K562 (cell line): ENCODE results near the gene TRAP1. TPM values are rescaled to one million over a fixed set of nuclear protein-coding genes. Genes with fewer than 3 reads are reported as not detected.
A peak's percentile ranks its signal among the peaks of the same experiment; 100 is the strongest.

Source experiments
- ARHGAP35 ChIP-seq: fragments of 450-650 bp; IDR thresholded peaks from 2 replicates; pipeline ENCODE4 v1.6.1; 2018; ENCODE audit not compliant: partially characterized antibody
- DIDO1 ChIP-seq: fragments of 450-650 bp; IDR thresholded peaks from 2 replicates; pipeline ENCODE4 v1.6.1; 2016; ENCODE audit warnings: low read depth, missing biosample characterization, missing genetic modification characterization
- GATAD2A ChIP-seq: fragments of 450-650 bp; IDR thresholded peaks from 2 replicates; pipeline ENCODE4 v1.6.1; 2017
- GATAD2B ChIP-seq: fragments of 450-650 bp; IDR thresholded peaks from 2 replicates; pipeline ENCODE4 v1.6.1; 2017; ENCODE audit warnings: mild to moderate bottlenecking, borderline replicate concordance
- JUN ChIP-seq, 2 experiments: sonication (generic) in 1 of 2; formaldehyde crosslinking in 1 of 2; IDR thresholded peaks; 2 replicates each; pipeline versions ENCODE4 v1.6.1 to v1.8.0; 2012 to 2022; ENCODE audit warnings: borderline replicate concordance in 2 of 2, mild to moderate bottlenecking in 2 of 2, improper control_type of control experiment in 1 of 2, low read depth in 1 of 2, low read length in 1 of 2, missing genetic modification reagents in 1 of 2
- MTA1 ChIP-seq: fragments of 450-650 bp; IDR thresholded peaks from 2 replicates; pipeline ENCODE4 v1.6.1; 2017; ENCODE audit warnings: borderline replicate concordance
- PCBP1 ChIP-seq: fragments of 200-400 bp; formaldehyde crosslinking; IDR thresholded peaks from 2 replicates; pipeline ENCODE4 v1.6.1; 2018; ENCODE audit warnings: mild to moderate bottlenecking, low read depth, low read length; ENCODE audit not compliant: poor library complexity, severe bottlenecking
- RBM22 ChIP-seq: fragments of 200-400 bp; formaldehyde crosslinking; IDR thresholded peaks from 2 replicates; pipeline ENCODE4 v1.6.1; 2018; ENCODE audit warnings: low read length, low read depth; ENCODE audit not compliant: poor library complexity, severe bottlenecking
- RFX1 ChIP-seq: fragments of 450-650 bp; IDR thresholded peaks from 2 replicates; pipeline ENCODE4 v1.6.1; 2016; ENCODE audit warnings: mild to moderate bottlenecking, moderate library complexity
- ZC3H4 ChIP-seq: sonication (generic); formaldehyde crosslinking; IDR thresholded peaks from 2 replicates; pipeline ENCODE4 v1.9.0; 2021; ENCODE audit warnings: missing genetic modification reagents, borderline replicate concordance
- polyA plus RNA-seq, 8 experiments: library from polyadenylated mRNA; depleted of rRNA in 4 of 8; stranded (reverse) in 5 of 8; unstranded in 3 of 8; fragments of >200 nt; fragmentation: Nextera tagmentation in 2 of 8; fragmentation: Illumina TruSeq in 1 of 8; extraction: Ambion mirVana in 2 of 8; extraction: Trizol in 1 of 8; gene quantifications; 2 replicates each; pipeline versions ENCODE4 v1.2.1 to v1.2.3, GENCODE V29; 2011 to 2014; ENCODE audit warnings: inconsistent platforms in 1 of 8, missing spikeins in 1 of 8
- total RNA-seq, 7 experiments: library from RNA; depleted of rRNA in 6 of 7; stranded (reverse); fragments of >200 nt in 6 of 7; fragmentation: Illumina TruSeq in 2 of 7; extraction: Trizol in 2 of 7; gene quantifications; 2 replicates each; pipeline versions ENCODE4 v1.2.1 to v1.2.3, GENCODE V29; 2011 to 2021; ENCODE audit warnings: low replicate concordance in 1 of 7
- TF ChIP-seq, protein P1 (sequence below): fragments of 450-650 bp; IDR thresholded peaks from 2 replicates; pipeline ENCODE4 v1.6.1; 2014; ENCODE audit warnings: low read depth, mild to moderate bottlenecking, moderate library complexity, borderline replicate concordance
- TF ChIP-seq, protein P2 (sequence below): fragments of 450-650 bp; IDR thresholded peaks from 2 replicates; pipeline ENCODE4 v1.6.1; 2016; ENCODE audit warnings: mild to moderate bottlenecking, moderate library complexity

TRAP1 gene
- total and polyA plus RNA-seq, 9 of the 15 experiments (the other 6 are each of a cell fraction or from before 2014, with no cell fraction given): 19.1 to 436 (median 301) TPM

- TF ChIP-seq RBM22 (peak; percentile 43), ARHGAP35 (no peak), ZC3H4 (CRISPR knock-in tag) (peak; percentile 28; the same call in 1 of the 2 replicates), GATAD2B (peak; percentile 94), DIDO1 (tag) (no peak), GATAD2A (0 out of 2 replicates have a peak, but pooled peaks have one; percentile 40), JUN (IDR thresholded peaks at IDR 0.05; ENCODE audit: borderline replicate concordance, low read depth, low read length) (peak; percentile 64; the same call in 1 of the 2 replicates), JUN (CRISPR knock-in tag; IDR thresholded peaks at IDR 0.05; ENCODE audit: borderline replicate concordance) (0 out of 2 replicates have a peak, but pooled peaks have one; percentile 25), RFX1 (peak; percentile 34; the same call in 1 of the 2 replicates), MTA1 (peak; percentile 90), PCBP1 (peak; percentile 88)
- TF ChIP-seq, protein P1, sequence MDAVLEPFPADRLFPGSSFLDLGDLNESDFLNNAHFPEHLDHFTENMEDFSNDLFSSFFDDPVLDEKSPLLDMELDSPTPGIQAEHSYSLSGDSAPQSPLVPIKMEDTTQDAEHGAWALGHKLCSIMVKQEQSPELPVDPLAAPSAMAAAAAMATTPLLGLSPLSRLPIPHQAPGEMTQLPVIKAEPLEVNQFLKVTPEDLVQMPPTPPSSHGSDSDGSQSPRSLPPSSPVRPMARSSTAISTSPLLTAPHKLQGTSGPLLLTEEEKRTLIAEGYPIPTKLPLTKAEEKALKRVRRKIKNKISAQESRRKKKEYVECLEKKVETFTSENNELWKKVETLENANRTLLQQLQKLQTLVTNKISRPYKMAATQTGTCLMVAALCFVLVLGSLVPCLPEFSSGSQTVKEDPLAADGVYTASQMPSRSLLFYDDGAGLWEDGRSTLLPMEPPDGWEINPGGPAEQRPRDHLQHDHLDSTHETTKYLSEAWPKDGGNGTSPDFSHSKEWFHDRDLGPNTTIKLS: peak; percentile 74
- TF ChIP-seq, protein P2, sequence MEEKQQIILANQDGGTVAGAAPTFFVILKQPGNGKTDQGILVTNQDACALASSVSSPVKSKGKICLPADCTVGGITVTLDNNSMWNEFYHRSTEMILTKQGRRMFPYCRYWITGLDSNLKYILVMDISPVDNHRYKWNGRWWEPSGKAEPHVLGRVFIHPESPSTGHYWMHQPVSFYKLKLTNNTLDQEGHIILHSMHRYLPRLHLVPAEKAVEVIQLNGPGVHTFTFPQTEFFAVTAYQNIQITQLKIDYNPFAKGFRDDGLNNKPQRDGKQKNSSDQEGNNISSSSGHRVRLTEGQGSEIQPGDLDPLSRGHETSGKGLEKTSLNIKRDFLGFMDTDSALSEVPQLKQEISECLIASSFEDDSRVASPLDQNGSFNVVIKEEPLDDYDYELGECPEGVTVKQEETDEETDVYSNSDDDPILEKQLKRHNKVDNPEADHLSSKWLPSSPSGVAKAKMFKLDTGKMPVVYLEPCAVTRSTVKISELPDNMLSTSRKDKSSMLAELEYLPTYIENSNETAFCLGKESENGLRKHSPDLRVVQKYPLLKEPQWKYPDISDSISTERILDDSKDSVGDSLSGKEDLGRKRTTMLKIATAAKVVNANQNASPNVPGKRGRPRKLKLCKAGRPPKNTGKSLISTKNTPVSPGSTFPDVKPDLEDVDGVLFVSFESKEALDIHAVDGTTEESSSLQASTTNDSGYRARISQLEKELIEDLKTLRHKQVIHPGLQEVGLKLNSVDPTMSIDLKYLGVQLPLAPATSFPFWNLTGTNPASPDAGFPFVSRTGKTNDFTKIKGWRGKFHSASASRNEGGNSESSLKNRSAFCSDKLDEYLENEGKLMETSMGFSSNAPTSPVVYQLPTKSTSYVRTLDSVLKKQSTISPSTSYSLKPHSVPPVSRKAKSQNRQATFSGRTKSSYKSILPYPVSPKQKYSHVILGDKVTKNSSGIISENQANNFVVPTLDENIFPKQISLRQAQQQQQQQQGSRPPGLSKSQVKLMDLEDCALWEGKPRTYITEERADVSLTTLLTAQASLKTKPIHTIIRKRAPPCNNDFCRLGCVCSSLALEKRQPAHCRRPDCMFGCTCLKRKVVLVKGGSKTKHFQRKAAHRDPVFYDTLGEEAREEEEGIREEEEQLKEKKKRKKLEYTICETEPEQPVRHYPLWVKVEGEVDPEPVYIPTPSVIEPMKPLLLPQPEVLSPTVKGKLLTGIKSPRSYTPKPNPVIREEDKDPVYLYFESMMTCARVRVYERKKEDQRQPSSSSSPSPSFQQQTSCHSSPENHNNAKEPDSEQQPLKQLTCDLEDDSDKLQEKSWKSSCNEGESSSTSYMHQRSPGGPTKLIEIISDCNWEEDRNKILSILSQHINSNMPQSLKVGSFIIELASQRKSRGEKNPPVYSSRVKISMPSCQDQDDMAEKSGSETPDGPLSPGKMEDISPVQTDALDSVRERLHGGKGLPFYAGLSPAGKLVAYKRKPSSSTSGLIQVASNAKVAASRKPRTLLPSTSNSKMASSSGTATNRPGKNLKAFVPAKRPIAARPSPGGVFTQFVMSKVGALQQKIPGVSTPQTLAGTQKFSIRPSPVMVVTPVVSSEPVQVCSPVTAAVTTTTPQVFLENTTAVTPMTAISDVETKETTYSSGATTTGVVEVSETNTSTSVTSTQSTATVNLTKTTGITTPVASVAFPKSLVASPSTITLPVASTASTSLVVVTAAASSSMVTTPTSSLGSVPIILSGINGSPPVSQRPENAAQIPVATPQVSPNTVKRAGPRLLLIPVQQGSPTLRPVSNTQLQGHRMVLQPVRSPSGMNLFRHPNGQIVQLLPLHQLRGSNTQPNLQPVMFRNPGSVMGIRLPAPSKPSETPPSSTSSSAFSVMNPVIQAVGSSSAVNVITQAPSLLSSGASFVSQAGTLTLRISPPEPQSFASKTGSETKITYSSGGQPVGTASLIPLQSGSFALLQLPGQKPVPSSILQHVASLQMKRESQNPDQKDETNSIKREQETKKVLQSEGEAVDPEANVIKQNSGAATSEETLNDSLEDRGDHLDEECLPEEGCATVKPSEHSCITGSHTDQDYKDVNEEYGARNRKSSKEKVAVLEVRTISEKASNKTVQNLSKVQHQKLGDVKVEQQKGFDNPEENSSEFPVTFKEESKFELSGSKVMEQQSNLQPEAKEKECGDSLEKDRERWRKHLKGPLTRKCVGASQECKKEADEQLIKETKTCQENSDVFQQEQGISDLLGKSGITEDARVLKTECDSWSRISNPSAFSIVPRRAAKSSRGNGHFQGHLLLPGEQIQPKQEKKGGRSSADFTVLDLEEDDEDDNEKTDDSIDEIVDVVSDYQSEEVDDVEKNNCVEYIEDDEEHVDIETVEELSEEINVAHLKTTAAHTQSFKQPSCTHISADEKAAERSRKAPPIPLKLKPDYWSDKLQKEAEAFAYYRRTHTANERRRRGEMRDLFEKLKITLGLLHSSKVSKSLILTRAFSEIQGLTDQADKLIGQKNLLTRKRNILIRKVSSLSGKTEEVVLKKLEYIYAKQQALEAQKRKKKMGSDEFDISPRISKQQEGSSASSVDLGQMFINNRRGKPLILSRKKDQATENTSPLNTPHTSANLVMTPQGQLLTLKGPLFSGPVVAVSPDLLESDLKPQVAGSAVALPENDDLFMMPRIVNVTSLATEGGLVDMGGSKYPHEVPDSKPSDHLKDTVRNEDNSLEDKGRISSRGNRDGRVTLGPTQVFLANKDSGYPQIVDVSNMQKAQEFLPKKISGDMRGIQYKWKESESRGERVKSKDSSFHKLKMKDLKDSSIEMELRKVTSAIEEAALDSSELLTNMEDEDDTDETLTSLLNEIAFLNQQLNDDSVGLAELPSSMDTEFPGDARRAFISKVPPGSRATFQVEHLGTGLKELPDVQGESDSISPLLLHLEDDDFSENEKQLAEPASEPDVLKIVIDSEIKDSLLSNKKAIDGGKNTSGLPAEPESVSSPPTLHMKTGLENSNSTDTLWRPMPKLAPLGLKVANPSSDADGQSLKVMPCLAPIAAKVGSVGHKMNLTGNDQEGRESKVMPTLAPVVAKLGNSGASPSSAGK: peak; percentile 91
These were observed at the start of gene TRAP1 (continued) for GRCh38 chr16:3717235-3718018.
